A549 (cell line): ENCODE measurements around the gene FOXM1.

ENCODE experiments used
- BHLHE40 ChIP-seq: IDR thresholded peaks from 2 replicates; pipeline ENCODE4 v1.6.1; 2012; ENCODE audit warnings: low read depth, low read length, inconsistent platforms
- CBX8 ChIP-seq: fragments of 200-600 bp; sonication (generic); IDR thresholded peaks from 2 replicates; pipeline ENCODE4 v1.6.1; 2016
- CTCF ChIP-seq: fragments of >200 bp; sonication (Bioruptor Twin); formaldehyde crosslinking; IDR thresholded peaks from 3 replicates; pipeline ENCODE4 v1.5.1; 2016
- EP300 ChIP-seq, 2 experiments: fragments of >200 bp; sonication (Bioruptor Twin); formaldehyde crosslinking; IDR thresholded peaks; 2 replicates in 1 of 2; 3 replicates in 1 of 2; pipeline ENCODE4 v1.6.1; 2016 to 2017
- HES2 ChIP-seq: fragments of >200 bp; sonication (Bioruptor Twin); formaldehyde crosslinking; IDR thresholded peaks from 2 replicates; pipeline ENCODE4 v1.6.1; 2016
- HOXB13 ChIP-seq: fragments of 250-450 bp; sonication (Bioruptor Pico); IDR thresholded peaks from 2 replicates; pipeline ENCODE4 v1.5.0; 2020; ENCODE audit warnings: low read depth, mild to moderate bottlenecking, moderate library complexity
- KDM5A ChIP-seq: fragments of 200-600 bp; sonication (generic); IDR thresholded peaks from 2 replicates; pipeline ENCODE4 v1.6.1; 2016; ENCODE audit warnings: antibody characterized with exemption, mild to moderate bottlenecking
- POLR2A ChIP-seq: IDR thresholded peaks from 2 replicates; pipeline ENCODE4 v1.6.1; 2012; ENCODE audit warnings: mild to moderate bottlenecking, low read length
- RCOR1 ChIP-seq: fragments of 150-350 bp; IDR thresholded peaks from 2 replicates; pipeline ENCODE4 v1.6.1; 2014; ENCODE audit warnings: antibody characterized with exemption, low read length, low read depth

- TF ChIP-seq BHLHE40, result no peak
- TF ChIP-seq CTCF, result no peak
- no peak for TF ChIP-seq CBX8
- TF ChIP-seq HES2, result no peak
- no peak for TF ChIP-seq POLR2A
- no peak for TF ChIP-seq KDM5A
- TF ChIP-seq RCOR1, result no peak
- TF ChIP-seq EP300 (IDR thresholded peaks at IDR 0.05), result no peak
- TF ChIP-seq HOXB13 (CRISPR knock-in tag), result no peak
Measured at GRCh38 chr12:2923057-2923456, 46.1 kb upstream of the FOXM1 start.
